ENCODE measurements around the gene BRI3BP. TPM values are rescaled to one million over a fixed set of nuclear protein-coding genes. Genes with fewer than 3 reads are reported as not detected.

BRI3BP gene
- total RNA-seq, 1 donor from 2014 or later = 11.6 TPM

DNA sequence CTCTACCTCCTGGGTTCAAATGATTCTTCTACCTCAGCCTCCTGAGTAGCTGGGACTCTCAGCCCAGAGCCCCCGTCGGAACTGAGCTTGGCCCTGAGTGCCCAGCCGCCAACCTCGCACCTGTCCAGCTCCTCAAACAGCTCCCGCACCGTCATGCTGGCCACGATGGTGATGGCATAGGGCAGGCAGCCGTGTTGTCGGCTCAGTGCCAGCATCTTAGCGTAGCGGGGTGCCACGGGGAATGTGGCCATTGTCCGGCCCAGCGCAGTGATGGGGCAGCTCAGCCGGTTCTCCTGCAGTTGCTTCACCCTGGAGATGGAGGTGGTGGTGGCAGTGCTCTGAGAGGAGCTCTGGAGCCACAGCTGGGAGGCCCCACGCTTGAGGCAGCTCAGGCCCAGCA, 36.9 kb upstream of the BRI3BP start:
- Histone ChIP-seq H3K36me3 (ENCODE audit: control insufficient read depth, insufficient read depth, low read length) (peaks cover 22% of the 10 kb centered on the region), H3K27me3 (ENCODE audit: control insufficient read depth, insufficient read depth, low read length) (no peaks in the 10 kb centered on the region), H3K4me3 (ENCODE audit: low read depth, low read length) (no peak overlapping the region)
- DNase-seq (ENCODE audit: low read depth) (no peak), FAIRE-seq (no peak)
- TF ChIP-seq CTCF (IDR thresholded peaks at IDR 0.05; ENCODE audit: insufficient read depth, low read length, severe bottlenecking) = no peak

DNA sequence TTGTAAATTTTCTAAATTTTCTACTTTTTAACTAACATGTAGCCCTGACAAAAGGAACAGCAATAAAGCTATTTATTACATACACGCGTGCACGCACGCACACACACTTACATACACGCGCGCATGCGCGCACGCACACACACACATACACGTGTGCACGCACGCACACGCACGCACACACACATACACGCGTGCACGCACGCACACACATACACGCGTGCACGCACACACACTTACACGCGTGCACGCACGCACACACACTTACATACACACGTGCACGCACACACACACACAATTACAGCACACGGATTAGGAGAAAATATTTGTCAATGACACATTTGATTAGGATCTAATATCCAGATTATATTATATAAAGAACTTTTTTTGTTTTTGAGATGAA, 32.4 kb upstream of the BRI3BP start:
- no peak for TF ChIP-seq CTCF (IDR thresholded peaks at IDR 0.05; ENCODE audit: insufficient read depth, low read length, severe bottlenecking)
- no peak for DNase-seq (ENCODE audit: low read depth)
- Histone ChIP-seq H3K36me3 (ENCODE audit: control insufficient read depth, insufficient read depth, low read length) (peaks cover 33% of the 10 kb centered on the region), H3K4me3 (ENCODE audit: low read depth, low read length) (no peak overlapping the region), H3K27me3 (ENCODE audit: control insufficient read depth, insufficient read depth, low read length) (no peaks in the 10 kb centered on the region)
- FAIRE-seq = no peak

- H3K27me3 ChIP-seq (ENCODE audit: control insufficient read depth, insufficient read depth, low read length) = no peaks in the 10 kb centered on the region
- TF ChIP-seq CTCF (IDR thresholded peaks at IDR 0.05; ENCODE audit: insufficient read depth, low read length, severe bottlenecking) = no peak
- FAIRE-seq = no peak
- H3K36me3 ChIP-seq (ENCODE audit: control insufficient read depth, insufficient read depth, low read length) = peaks cover 36% of the 10 kb centered on the region
- no peak for DNase-seq (ENCODE audit: low read depth)
- H3K4me3 ChIP-seq (ENCODE audit: low read depth, low read length) = no peak overlapping the region
Observed at GRCh38 chr12:124963211-124963610, 30.2 kb upstream of the BRI3BP start.

- no peak for TF ChIP-seq CTCF (IDR thresholded peaks at IDR 0.05; ENCODE audit: insufficient read depth, low read length, severe bottlenecking)
- Histone ChIP-seq H3K27me3 (ENCODE audit: control insufficient read depth, insufficient read depth, low read length) (no peaks in the 10 kb centered on the region), H3K36me3 (ENCODE audit: control insufficient read depth, insufficient read depth, low read length) (peaks cover 44% of the 10 kb centered on the region), H3K4me3 (ENCODE audit: low read depth, low read length) (no peak overlapping the region)
- DNase-seq (ENCODE audit: low read depth) (no peak), FAIRE-seq (no peak)
Observed at GRCh38 chr12:124964251-124964650, 29.2 kb upstream of the BRI3BP start.

- DNase-seq (ENCODE audit: low read depth) (no peak), FAIRE-seq (no peak)
- TF ChIP-seq CTCF (IDR thresholded peaks at IDR 0.05; ENCODE audit: insufficient read depth, low read length, severe bottlenecking) = no peak
- Histone ChIP-seq H3K4me3 (ENCODE audit: low read depth, low read length) (no peak overlapping the region), H3K36me3 (ENCODE audit: control insufficient read depth, insufficient read depth, low read length) (peaks cover 44% of the 10 kb centered on the region), H3K27me3 (ENCODE audit: control insufficient read depth, insufficient read depth, low read length) (no peaks in the 10 kb centered on the region)
Observed at GRCh38 chr12:124964836-124965462, 28.5 kb upstream of the BRI3BP start.

Data from bronchial epithelial cell (primary cell).